NCI-H69 (cell line): Measurements from ENCODE around the gene AMBRA1.

ENCODE experiments used
- DNase-seq: peaks from one replicate; lab custom pipeline; 2025; lab: John Stamatoyannopoulos, UW

The AMBRA1 gene

DNA sequence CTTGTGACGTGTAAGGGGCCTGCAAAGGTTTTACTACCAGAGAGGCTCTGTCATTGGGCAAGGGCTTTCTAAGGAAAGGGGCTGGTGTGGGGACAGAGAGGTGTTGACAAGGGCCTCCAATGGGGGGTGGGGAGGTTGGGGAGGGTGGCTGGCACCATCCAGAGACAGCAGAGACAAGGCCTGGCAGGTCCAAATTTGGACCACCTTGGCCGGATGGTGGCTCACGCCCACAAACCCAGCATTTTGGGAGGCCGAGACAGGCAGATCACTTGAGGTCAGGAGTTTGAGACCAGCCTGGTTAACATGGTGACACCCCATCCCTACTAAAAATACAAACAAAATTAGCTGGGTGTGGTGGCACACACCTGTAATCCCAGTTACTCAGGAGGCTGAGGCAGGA lies 200.1 kb downstream of the AMBRA1 start:
- DNase-seq, result no peak

GRCh38 chr11:46393231-46393616 lies 200.6 kb downstream of the AMBRA1 start:
- no peak for DNase-seq

- DNase-seq, result no peak
Measured at GRCh38 chr11:46392421-46393230, 201.2 kb downstream of the AMBRA1 start.

DNA sequence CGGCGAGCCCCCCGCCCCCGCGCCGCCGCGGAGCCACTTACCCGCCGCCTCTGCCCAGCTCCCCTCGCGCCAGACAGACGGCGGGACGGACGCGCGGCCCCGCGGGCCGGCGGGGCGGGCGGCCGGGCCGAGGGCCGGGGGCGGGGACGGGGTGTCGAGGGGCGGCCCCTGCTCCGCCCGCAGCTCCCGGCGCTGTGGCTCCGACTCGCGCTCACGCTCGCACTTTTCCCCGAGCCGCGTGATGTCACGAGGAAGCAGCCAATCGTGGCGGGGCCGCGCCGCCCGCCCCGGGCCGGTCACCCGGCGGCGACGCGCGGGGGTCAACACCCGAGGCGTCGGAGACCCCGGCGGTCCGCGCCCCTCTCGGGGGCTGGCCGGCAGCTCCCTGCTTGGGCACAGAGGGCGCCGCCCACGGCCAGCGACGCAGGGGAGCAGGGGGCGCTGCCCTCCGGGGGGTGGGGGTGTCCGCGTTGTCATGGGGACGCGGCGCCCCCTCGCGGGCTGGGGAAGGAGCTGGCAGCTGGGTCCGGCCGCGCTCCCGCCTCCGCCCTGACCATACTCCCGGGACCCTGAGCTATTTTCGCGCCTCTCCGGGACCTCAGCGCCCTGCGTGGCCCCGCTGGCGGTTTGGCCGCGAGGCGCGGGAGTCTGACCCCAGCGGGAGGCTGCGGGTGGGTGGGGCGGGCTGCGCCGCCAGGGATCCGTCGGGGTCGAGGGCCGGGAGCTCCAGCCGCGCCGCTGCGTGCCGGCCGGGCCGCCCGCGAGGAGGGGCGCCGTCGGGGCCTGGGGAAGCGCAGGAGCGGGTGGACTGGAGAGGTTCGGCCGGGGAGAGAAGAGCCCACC lies 202.0 kb downstream of the AMBRA1 start, which contains the start of gene CHRM4:
CHRM4 (minus strand) TSS at position 199 of the 843 bp plus-strand sequence. CDS start 5,219 bp downstream, outside the sequence.
- DNase-seq, result peak; percentile 93

- DNase-seq, result peak; percentile 75
Measured at GRCh38 chr11:46391186-46391577, 202.6 kb downstream of the AMBRA1 start.

- DNase-seq, result peak; percentile 75
Measured at GRCh38 chr11:46390331-46391171, 203.3 kb downstream of the AMBRA1 start.

GRCh38 chr11:46389450-46390330 lies 204.1 kb downstream of the AMBRA1 start:
- peak; percentile 91 for DNase-seq

- DNase-seq, result no peak
Measured at GRCh38 chr11:46388619-46389449, 205.0 kb downstream of the AMBRA1 start.

GRCh38 chr11:46387919-46388618 lies 205.8 kb downstream of the AMBRA1 start:
- no peak for DNase-seq

GRCh38 chr11:46387456-46387855 lies 206.4 kb downstream of the AMBRA1 start:
- no peak for DNase-seq

DNA sequence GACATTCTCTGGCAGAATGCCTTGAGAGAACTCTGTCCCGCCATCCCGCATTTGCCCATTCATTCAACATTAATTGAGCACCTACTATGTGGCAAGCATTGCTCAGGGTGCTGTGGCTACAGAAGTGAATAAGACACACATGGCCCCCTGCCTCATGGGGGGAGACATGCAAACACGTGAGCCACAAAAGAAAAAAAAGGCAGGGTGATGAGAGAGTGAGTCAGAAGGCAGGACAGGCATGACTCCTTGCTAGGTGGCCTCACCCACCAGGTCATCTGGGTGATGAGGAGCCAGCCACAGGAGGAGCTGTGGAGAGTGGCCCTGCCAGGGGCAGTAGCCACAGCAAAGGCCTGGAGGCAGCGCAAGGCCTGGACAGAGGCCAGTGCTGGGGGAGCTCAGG lies 207.1 kb downstream of the AMBRA1 start:
- DNase-seq, result no peak

DNA sequence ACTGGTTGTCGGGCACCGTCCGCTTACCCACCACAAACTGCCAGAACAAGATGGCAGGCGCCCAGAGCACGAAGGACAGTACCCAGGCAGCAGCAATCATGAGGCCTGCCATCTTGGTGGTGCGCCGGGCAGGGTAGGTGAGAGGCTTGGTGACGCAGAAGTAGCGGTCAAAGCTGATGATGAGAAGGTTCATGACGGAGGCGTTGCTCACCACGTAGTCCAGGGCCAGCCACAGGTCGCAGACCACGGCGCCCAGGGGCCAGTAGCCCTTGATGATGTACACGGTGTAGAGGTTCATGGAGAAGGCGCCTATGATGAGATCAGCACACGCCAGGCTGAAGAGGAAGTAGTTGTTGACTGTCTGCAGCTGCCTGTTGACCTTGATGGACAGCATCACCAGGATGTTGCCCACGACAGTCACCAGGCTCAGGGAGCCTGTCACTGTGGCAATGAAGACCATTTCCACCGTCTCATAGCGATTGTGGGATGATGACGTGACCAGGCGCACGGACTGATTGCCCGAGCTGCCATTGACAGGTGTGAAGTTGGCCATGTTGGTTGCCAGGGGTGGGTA lies 207.7 kb downstream of the AMBRA1 start:
- no peak for DNase-seq

- DNase-seq, result no peak
Measured at GRCh38 chr11:46385169-46386004, 208.4 kb downstream of the AMBRA1 start.

DNA sequence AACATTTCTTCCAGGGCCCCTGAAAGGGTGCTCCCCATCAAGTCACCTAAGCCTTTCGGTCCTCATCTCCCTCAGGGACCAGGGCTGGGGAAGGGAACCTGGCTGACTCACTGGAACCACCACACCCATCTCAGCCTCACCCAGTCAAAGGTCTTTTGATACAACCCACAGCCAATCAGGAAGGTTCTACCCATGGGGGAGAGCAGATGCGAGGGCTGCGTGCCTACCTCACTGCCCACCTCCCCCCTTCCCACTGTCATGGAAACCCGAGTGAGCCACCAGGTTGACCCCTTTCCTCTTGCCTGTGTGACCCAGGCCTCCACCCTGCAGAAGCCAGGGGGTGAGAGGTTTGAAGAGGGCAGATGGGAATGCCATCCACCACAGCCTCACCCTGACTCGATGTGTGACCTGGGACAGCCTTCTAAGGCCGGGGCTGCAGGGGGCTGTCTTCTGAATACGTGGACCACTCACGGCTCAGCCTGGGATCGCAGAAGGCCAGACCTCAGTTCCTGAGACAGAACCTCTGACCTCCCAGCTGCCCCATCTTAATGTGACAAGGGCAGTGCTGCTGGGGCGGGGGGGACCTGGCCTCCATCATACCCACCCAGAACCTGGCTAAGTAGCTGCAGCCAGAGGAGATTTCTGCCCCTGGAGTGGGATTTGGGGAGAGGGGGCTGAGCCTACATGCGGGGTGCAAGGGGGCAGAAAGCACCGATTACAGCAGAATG lies 209.7 kb downstream of the AMBRA1 start:
- DNase-seq, result no peak

DNA sequence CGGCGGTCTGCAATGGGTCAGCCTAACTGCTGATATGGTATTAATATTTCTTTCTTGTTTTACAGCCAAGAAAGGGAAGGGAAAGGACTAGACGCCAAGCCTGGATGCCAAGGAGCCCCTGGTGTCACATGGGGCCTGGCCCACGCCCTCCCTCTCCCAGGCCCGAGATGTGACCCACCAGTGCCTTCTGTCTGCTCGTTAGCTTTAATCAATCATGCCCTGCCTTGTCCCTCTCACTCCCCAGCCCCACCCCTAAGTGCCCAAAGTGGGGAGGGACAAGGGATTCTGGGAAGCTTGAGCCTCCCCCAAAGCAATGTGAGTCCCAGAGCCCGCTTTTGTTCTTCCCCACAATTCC lies 210.4 kb downstream of the AMBRA1 start:
- no peak for DNase-seq

DNA sequence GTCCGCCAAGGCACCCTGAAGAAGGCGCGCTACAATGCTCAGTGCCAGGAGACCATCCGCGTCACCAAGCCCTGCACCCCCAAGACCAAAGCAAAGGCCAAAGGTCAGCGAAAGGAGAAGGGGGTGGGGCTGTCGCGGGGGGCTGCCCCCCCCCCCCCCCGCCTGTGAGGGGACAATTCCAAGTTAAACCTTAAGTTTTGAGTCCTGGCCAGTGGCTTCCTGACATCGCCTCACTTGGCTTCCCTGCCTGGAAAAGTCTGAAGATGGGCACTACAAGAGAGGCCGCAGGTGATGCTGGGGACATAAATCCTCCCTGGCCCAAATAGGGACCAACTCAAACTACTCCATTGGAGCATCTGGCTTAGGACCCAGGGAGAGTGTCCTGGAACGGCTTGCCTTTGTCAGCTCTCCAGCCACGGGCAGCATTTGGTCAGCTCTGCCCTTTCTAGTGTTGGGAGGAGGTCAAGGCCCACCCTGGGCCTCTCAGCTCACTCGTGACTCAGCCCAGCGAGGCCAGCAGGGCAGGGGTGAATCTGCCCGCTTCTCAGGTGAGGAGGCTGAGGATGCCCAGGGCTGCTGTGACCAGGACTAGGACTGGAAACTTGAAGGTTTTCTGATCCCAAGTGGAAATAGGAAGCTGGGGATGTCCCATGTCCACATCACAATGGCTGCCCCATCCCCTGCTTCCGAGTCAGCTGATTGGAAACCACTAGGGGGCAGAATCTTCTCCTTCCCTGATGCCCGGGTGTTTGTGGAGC lies 211.0 kb downstream of the AMBRA1 start:
- DNase-seq, result peak; percentile 74
